Right ventricle myocardium superior (tissue), 1 donor: Measurements from ENCODE around the gene HOXD10. TPM values are rescaled to one million over a fixed set of nuclear protein-coding genes. Genes with fewer than 3 reads are reported as not detected.

ENCODE experiments used
- ATAC-seq: fragments of 200-7000 bp; cut with Tn5 transposase; one replicate; pipeline ENCODE4 v1.9.1; 2020; ENCODE audit warnings: mild to moderate bottlenecking; ENCODE audit not compliant: poor library complexity
- DNase-seq: peaks from one replicate; pipeline ENCODE4 v3.0.0-alpha.2; 2020
- intact Hi-C: fragments of 100-400 bp; cut with DNase I; formaldehyde crosslinking; loops from one replicate; pipeline ENCODE4 v1.11.2; 2022
- total RNA-seq: library from RNA; stranded (reverse); fragmentation: NEBNext Ultra II Directional; extraction: Animal tissue kit (Norgen Biotek cat#: 25700); gene quantifications from one replicate; pipeline ENCODE4 v1.2.1, GENCODE V29; 2021
- donor health status: DM: no; HTN: yes; CAD: no; lungs with severe emphysema.

Gene HOXD10
- total RNA-seq, 1 donor from 2014 or later: not detected

- intact Hi-C loops: no loop called here
- ATAC-seq (no peak), DNase-seq (no peak)
Measured at GRCh38 chr2:176092270-176093144, 24.1 kb upstream of the HOXD10 start, which contains the start of gene HOXD13. Gene HOXD13, plus strand, starts transcription at chr2:176092721. Its CDS starts 170 bp downstream, at chr2:176092891.

- DNase-seq (no peak), ATAC-seq (no peak)
- intact Hi-C loops: no loop called here
Measured at GRCh38 chr2:176093145-176093897, 23.3 kb upstream of the HOXD10 start.

DNA sequence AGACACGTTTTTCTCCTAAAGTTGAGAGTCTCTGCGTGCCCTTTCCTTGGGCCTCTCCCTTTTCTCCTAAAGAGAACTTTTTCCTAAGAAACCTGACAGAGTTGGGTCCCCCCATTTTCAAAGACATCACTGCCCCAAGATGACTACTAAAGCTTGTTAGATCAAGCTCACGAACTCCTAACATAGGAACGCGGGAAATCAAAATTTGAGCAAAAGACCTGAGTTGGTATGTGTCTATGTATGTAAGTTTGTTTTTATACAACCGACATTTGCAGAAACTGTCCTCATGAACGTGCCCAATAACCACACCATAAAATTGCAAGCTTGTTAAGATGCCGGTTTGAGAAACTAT is 22.7 kb upstream of the HOXD10 start:
- DNase-seq (no peak), ATAC-seq (no peak)
- intact Hi-C loops: no loop called here

GRCh38 chr2:176094349-176094748 is 22.2 kb upstream of the HOXD10 start:
- intact Hi-C loops: no loop called here
- DNase-seq: no peak
- ATAC-seq: no peak

GRCh38 chr2:176095421-176095820 is 21.2 kb upstream of the HOXD10 start:
- no peak for DNase-seq
- ATAC-seq: no peak
- intact Hi-C loops: loop anchor here (5.0 kb wide), 1 partner anchor 728 kb away; no protein-coding TSS in a partner anchor

GRCh38 chr2:176096243-176096985 is 20.2 kb upstream of the HOXD10 start:
- ATAC-seq: no peak
- intact Hi-C loops: loop anchor here (5.0 kb wide), 1 partner anchor 729 kb away; no protein-coding TSS in a partner anchor
- DNase-seq: no peak

GRCh38 chr2:176096986-176097819 is 19.4 kb upstream of the HOXD10 start:
- DNase-seq (peak; percentile 72), ATAC-seq (peak; percentile 94)
- intact Hi-C loops: loop anchor here (5.0 kb wide), 1 partner anchor 730 kb away; no protein-coding TSS in a partner anchor

GRCh38 chr2:176097820-176098365 is 18.7 kb upstream of the HOXD10 start:
- intact Hi-C loops: loop anchor here (5.0 kb wide), 1 partner anchor 731 kb away; no protein-coding TSS in a partner anchor

GRCh38 chr2:176098366-176099158 is 18.0 kb upstream of the HOXD10 start:
- DNase-seq: no peak
- peak; percentile 10 for ATAC-seq
- intact Hi-C loops: loop anchor here (5.0 kb wide), 1 partner anchor 731 kb away; no protein-coding TSS in a partner anchor

More at GRCh38 chr2:176097820-176098365, 18.7 kb upstream of the HOXD10 start:
- ATAC-seq: no peak
- DNase-seq: no peak

DNA sequence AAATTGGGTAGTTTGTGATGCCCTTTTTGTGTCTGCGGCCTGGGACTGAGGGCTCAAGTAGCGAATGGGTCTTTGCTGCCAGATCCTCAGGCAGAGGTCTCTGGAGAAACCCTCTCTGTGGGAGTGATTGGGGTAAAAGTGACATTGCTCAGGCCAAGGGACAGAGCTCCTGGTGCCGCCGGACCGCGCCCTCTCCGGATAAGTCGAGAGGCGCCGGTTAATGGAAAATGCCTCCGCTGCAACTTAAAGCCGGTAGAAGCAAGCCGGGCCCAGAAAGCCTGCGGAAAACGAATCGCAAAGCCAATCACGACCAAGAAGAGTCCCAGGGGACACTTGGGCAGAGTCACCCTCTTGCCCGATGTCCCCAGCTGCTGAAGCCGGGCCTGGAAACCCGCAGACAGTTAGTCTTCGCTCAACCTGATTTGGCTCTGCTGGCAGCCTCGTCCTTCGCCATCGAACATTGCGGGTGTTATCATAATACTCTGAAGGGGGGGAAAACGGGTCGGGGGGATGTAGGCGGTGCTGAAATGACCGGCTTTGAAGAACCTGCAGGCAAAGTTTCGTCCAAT is 17.3 kb upstream of the HOXD10 start:
- ATAC-seq (no peak), DNase-seq (no peak)
- intact Hi-C loops: loop anchor here (5.0 kb wide), 1 partner anchor 732 kb away; no protein-coding TSS in a partner anchor

- no peak for DNase-seq
- ATAC-seq: no peak
- intact Hi-C loops: loop anchor here (5.0 kb wide), 1 partner anchor 733 kb away; no protein-coding TSS in a partner anchor
Measured at GRCh38 chr2:176099728-176100546, 16.6 kb upstream of the HOXD10 start, which contains the start of gene HOXD12. Gene HOXD12, plus strand, starts transcription at chr2:176099795. Its CDS starts 7 bp downstream, at chr2:176099802.

- intact Hi-C loops: no loop called here
- DNase-seq (no peak), ATAC-seq (no peak)
Measured at GRCh38 chr2:176100547-176101140, 15.9 kb upstream of the HOXD10 start.

GRCh38 chr2:176101216-176101830 is 15.3 kb upstream of the HOXD10 start:
- DNase-seq (no peak), ATAC-seq (no peak)
- intact Hi-C loops: no loop called here

GRCh38 chr2:176101842-176102241 is 14.7 kb upstream of the HOXD10 start:
- intact Hi-C loops: no loop called here
- no peak for DNase-seq
- no peak for ATAC-seq
